HG02852 (cell line): ENCODE measurements around the gene CRYBG1.

ENCODE experiments used
- ATAC-seq: cut with Tn5 transposase; IDR thresholded peaks from one replicate; pipeline ENCODE4 v1.9.1; 2021; ENCODE audit warnings: mild to moderate bottlenecking, moderate library complexity; ENCODE audit not compliant: unreplicated experiment

The CRYBG1 gene

GRCh38 chr6:106620931-106621672 is 260.6 kb downstream of the CRYBG1 start:
- no peak for ATAC-seq
